H1 (cell line): ENCODE data around the gene ELMO3.

ENCODE experiments used
- SUZ12 ChIP-seq: fragments of 200-600 bp; sonication (generic); IDR thresholded peaks from 2 replicates; pipeline ENCODE4 v1.6.1; 2012; ENCODE audit warnings: mild to moderate bottlenecking, inconsistent platforms, low read length, moderate library complexity, mixed read lengths
- TAF1 ChIP-seq: IDR thresholded peaks from 2 replicates; pipeline ENCODE4 v1.6.1; 2011; ENCODE audit warnings: mild to moderate bottlenecking, low read depth, low read length

DNA sequence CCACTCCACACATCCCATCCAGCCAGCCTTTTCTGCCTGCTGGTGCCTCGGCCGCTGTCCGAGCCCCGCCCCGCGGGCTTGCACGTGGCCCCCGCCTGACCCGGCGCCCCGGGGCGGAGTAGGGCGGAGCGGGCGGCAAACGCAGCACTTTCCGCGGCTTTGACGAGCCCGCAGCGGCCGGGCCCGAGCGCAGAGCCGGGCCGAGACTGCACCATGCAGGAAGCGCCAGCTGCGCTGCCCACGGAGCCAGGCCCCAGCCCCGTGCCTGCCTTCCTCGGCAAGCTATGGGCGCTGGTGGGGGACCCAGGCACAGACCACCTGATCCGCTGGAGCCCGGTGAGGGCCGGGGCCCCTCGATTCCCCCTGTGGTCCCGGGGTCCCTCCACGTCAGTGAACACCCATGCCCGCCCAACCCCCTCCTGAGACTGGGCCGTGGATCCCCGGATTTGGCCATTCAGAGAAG, 34.3 kb upstream of the ELMO3 start, which contains the start of gene HSF4:
- no peak for TF ChIP-seq TAF1
- no peak; the same call in 1 of the 2 replicates for TF ChIP-seq SUZ12
